HG03469 (cell line): ENCODE measurements around the gene TTYH2.

Experiments
- ATAC-seq: cut with Tn5 transposase; IDR thresholded peaks from one replicate; pipeline ENCODE4 v1.9.1; 2021; ENCODE audit warnings: mild to moderate bottlenecking, moderate library complexity, moderate number of reproducible peaks; ENCODE audit not compliant: unreplicated experiment

Gene TTYH2

DNA sequence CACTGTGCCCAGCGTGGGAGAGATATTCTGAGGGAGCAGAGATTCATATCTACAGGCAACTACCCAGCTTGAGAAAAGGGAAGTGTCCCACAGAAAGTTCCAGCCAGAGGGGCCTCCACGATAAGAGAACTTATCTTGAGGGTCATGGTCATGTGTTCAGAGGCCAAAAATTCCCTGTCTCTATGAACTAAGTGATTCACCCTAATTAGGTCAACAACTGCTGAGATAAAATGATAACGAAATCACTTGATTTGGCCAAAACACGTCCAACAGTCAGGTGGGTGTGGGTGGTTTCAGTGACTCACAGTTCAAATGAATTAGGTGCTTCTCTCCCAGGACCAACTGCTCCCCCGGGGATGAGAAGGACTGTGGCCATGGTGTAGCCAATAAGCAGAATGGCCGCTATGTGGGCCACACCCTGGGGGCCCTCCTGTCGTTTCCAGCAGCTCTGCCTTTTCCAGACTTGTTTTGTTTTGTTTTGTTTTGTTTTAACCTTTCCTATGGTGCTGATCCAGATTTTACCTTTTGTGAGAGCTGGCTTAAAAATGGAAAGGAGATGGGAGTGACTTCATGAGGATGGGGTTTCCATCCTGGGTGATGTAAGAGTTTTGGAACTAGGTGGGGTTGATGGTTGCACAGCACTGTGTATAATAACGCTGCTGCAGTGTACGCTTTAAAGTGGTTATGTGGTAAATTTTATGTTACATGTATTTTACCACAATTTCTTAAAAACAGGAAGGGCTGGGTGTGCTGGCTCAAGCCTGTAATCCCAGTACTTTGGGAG, 69.4 kb downstream of the TTYH2 start:
- no peak for ATAC-seq

DNA sequence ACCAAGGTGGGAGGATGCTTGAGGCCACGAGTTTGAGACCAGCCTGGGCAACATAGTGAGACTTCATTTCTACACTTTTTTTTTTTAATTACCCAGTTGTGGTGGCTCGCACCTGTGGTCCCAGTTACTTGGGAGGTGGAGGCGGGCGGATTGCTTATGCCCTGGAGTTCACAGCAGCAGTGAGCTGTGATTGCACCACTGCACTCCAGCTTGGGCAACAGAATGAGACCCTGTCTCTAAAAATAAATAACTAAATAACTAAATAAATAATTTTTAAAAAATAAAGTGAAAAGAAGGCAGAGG, 70.0 kb downstream of the TTYH2 start:
- no peak for ATAC-seq

DNA sequence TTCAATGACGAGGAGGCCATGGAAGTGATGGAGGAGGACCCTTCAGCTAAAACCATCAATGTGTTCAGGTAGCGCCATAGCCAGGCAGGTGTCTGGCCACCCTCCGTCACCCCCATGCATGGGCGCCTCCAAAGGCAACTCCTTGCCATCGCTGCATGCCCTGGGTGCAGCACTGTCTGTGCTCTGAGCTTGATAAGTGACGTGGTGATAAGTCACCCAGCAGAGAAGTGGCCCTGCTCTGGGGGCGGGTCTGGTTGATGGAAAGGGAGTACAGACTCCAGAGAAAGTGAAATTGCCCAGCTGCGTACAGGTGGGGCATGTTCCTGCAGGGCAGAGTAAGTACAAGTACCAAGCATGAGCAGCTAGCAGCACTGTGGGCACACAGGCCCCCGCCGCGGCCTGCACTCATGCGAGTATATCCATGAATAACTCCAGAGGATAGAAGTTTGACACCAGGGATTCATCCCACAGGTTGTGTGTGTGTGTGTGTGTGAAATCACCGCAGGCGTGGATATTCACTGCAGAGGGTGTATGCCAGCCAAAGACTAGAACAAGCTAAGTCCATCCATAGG, 73.7 kb downstream of the TTYH2 start:
- no peak for ATAC-seq

DNA sequence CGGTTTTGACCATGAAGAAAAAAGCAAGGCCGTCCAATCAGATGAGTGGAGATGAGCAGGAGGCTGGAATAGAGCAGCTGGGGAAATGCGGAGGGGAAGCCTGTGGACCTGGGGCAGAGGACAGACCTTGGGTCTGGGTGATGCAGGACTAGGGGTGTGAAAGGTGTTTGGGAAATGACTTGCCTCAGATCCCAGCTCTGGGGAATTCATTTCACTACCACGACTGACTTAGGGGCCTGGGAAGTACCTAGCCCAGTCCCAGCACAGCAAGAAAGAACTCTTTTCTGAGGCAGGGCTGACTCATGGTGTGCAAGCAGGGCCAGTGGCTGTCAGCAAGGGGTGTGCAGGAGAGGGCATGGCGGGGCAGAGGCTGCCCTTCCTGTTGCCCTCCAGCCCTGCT, 75.4 kb downstream of the TTYH2 start:
- no peak for ATAC-seq

DNA sequence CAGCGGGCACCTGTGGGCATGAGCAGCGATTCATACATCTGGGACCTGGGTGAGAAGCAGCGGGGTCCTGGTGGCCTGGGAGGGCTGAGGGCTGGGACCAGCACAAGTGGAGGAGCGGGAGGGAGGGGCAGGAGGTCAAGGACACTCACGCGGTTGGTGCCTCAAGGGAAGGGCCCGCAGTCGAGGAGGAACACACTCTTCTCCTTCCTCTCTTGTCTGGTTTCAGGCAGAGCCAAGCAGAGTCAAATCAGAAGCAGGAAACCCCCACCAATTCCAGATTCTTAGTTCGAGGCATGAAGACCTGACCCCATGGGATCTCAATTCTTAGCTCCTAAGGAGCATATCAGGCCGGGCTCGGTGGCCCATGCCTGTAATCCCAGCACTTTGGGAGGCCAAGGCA, 76.3 kb downstream of the TTYH2 start:
- ATAC-seq = no peak

DNA sequence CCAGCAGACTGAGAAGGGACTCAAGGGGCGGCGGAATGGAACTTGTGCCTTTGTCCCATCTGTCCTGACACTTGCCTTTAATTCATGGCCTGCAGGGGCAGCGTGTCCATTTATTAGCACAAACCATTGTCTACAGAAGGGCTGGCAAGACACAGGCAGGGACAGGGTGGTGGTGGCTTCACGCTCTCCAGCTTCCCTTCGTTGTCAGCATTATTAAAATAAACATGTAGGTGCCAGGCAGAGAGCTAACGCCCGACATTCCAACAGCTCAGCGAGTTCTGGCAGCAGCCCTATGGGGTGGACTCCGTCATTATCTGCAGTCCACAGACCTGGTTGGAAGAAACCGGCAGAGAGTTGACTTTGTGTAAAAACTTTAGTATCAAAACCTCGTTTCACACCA, 77.0 kb downstream of the TTYH2 start:
- ATAC-seq = no peak

DNA sequence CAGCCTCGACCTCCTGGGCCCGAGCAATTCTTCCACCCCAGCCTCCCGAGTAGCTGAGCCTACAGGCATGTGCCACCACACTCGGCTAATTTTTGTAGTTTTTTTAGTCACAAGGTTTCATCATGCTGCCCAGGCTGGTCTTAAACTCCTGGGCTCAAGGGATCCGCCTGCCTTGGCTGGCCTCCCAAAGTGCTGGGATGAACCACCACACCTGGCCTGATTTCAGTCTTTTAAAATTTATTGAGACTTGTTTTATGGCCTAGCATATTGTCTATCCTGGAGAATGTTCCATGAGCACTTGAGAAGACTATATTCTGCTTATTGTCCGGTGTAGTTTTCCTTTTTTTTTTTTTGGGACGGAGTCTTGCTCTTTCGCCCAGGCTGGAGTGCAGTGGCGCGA, 79.1 kb downstream of the TTYH2 start:
- no peak for ATAC-seq

DNA sequence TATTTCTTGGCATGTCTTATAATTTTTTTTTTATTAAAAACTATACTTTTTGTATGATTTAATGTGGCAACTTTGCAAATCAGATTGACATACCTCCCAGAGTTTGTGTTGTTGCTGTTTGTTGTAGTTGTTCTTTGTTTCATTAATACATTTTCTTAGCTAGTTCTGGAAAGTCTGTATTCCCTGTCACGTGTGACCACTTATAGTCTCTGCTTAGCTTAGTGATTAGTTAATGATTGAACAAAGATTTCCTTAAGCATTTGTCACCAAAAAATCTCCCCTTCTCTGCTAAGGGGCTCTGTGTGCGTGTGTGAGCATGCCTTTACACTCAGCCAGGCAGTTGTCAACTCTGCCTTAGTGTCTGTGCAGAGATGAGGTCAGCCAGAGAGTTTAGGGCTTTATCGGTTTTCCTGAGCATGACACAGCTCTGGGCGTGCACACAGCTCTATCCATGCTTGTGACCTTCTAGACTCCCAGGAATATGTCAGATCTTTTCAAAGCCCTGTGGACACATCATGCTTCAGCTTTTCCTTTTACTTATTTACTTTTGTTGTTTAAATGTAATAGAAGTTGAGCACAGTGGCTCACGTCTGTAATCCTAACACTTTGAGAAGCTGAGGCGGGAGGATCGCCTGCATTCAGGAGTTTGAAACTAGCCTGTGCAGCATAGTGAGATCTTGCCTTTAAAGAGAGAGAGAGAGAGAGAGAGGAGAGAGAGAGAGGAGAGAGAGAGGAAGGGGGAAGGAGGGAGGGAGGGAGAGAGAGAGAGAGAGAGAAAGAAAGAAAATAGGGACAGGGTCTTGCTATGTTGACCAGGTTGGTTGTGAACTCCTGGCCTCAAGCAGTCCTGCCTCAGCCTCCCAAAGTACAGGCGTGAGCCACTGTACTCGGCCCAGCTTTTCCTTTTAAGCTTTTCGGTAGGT, 82.5 kb downstream of the TTYH2 start:
- no peak for ATAC-seq

DNA sequence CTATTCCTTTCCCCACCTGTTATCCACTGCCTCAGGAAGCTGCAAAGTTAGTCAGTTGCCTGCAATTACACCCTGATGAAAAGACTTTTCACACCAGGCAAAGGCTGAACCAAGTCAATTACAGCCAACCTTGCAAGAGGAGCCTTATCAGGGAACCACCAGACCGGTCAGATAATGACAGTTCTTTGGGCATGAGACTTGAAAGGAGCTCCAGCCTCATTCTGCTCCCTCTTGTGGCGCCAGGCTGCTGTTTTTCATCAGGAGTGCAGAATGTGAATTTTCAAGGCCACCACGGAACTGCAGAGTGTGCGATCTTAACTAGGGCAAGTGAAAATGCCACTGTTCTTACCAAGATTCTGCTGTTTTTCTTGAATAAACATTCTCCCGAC, 83.2 kb downstream of the TTYH2 start:
- ATAC-seq = no peak

DNA sequence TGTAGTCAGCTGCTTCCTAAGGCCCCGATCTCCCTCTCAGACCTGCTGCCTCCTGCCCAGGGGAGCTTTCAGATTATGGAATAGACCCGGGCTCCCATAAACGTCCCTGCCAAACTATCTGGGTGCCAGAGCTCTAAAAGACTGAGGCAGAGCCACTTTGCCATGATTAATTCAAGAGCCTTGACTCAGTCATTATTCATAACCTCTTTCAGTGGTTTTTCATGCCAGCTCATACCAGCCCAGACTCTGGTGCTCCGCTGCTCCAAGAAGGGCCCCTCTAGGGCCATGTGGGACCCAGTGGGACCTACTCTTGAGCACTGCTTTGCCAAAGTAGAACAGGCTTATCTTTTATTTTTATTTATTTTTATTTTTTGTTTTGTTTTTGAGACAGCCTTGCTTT, 84.6 kb downstream of the TTYH2 start:
- ATAC-seq = no peak

DNA sequence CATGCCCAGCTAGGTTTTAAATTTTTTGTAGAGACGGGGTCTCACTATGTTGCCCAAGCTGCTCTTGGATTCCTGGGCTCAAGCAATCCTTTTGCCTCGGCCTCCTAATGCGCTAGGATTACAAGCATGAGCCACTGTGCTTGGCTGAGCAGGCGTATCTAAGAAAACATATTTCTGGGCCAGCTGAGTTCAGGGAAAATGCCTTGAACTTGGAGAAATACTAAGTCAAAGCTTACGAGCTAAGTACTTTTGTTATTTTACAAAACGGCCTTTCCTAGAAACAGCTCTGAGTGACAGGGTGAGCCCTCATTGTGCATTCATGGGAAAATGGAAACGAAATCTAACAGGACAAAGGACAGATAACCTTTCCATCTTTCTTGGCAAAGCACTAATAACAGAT, 85.4 kb downstream of the TTYH2 start:
- no peak for ATAC-seq

DNA sequence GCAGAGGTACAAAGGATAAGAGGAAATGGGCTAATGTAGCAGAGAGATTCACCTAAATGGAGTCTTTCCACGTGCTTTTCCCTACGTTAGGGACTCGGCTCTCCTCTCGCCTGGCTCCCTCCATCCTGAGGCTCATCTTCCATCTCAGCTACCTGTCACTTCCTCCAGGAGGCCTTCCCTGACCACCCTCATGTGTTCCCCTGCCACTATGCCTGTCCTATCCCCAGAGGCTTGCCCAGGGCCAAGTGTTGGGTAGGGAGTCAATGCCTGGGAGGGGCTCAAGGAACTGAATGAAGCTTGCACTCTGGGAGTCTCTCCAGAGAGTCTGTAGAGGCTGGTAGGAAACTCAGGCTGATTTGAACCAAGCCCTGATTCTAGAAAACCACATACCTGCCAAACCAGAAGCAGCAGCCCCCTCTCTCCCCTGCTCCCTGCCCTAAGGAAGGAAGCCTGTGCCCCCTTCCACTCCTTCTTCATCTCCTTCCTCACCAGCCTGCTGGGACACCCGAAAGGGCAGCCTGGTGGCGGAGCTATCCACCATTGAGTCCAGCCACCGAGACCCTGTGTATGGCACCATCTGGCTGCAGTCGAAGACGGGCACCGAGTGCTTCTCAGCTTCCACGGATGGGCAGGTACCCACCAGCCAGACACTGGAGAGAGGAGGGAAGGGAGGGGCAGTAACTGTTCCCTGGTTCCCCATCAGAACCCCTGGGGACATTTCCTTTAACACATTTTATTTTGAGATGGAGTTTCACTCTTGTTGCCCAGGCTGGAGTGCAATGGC, 86.0 kb downstream of the TTYH2 start:
- ATAC-seq = no peak

DNA sequence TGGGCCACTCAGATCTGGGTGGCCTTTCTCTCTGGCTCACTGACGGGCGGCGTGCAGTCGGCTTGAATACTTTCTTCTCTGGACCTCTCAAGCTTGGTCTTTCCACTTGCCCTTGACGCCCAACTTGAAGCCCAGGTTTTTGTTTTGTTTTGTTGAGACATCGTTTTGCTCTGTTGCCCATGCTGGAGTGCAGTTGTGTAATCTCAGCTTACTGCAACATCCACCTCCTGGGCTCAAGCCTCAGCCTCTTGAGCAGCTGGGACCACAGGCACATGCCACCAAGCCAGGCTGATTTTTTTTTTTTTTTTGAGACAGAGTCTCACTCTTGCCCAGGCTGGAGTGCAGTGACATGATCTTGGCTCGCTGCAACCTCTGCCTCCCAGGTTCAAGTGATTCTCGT, 89.9 kb downstream of the TTYH2 start:
- no peak for ATAC-seq

DNA sequence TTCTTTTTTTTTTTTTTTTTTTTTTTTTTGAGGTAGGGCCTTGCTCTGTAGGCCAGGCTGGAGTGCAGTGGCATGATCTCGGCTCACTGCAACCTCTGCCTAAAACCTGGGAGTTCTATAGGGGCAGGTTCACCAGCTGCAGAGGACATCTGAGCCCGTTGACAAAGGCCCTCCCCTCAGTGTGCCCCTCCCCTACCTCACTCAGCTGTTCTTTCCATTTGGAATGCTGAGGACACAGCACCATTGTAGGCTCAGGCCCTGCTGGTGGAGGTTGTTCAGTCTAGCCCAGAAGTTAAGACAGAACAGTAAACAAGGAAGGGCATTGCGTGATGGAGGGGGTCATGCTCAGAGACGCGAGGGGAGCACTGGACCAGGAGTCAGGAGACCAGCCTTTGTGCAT, 90.8 kb downstream of the TTYH2 start:
- no peak for ATAC-seq

DNA sequence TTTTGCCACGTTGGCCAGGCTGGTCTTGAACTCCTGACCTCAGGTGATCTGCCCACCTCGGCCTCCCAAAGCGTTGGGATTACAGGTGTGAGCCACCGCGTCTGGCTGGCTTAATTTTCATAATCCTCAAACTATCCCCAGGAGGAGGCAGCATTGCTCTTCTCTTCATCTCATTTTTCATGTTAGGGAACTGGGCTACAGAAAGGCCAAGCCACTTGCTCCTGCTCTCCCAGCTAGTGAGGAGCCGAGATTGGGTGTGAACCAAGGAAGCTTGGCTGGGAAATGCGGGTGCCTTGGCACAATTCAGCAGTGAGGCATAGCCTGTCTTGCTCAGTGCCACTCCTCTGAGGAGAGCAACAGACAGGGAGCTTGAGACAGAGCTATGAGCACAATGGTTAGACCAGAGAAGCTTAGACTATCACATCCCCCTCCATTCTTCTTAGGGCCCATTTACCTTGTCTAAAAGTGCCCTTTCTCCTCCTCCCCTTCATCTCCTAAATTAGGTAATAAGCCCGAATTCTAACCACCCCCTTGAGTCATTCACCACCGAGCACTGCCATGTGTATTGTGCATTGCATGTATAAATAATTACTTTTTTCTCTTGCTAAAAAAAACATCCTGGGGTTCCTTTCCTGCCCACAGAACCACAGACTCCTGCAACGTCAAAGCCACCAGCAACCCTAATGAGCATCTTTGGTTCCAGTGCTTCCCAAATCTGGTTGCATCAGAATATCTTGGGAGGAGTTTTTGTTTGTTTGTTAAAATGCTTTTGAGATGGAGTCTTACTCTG, 92.7 kb downstream of the TTYH2 start:
- no peak for ATAC-seq

DNA sequence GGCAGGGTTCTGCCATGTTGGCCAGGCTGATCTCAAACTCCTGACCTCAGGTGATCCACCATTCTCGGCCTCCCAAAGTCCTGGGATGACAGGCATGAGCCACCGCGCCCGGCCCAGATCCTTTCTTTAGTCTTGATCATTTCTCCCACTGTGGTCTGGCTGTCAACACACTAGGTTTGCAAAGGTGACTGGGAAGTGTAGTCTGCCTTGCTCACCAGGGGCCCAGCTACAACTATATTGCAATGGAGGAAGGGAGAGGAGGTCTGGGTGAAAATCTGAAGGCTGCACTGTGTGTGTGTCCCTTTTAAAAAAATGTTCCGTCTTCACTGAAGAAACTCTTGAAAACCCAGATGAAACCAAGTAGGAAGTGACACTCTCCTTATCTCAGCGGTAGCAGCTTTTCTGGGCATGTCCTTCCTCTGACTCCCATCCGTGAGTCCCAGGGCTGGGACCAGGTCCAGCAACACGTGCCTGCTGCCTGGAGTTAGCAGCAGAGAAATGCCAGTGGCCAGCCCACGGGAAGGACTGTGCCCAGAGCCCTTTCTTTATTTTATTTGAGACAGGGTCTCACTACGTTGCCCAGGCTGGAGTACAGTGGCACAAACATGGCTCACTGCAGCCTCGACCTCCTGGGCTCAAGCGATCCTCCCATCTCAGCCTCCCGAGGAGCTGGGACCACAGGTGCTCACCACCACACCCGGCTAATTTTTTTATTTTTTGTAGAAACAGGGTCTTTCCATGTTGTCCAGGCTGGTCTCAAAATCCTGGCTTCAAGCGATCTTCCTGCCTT, 94.8 kb downstream of the TTYH2 start:
- no peak for ATAC-seq

DNA sequence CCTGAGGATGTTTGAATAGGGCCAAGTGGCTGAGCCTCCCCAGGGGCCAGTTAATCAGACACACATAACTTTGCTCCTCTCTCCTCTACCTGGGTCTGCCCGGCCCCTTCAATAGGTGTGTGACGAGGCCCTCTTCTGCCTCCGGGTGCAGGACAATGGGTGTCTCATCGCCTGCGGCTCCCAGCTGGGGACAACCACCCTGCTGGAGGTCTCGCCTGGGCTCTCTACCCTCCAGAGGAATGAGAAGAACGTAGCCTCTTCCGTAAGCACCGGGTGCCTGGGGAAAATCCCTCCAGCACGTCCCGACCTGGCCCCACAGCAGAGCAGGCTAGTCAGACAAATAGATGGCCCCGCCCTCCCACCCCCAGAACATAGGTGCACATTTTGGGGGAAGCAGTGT, 96.5 kb downstream of the TTYH2 start:
- ATAC-seq = no peak
